ENCODE data around the gene RHBDD1.

The RHBDD1 gene

DNA sequence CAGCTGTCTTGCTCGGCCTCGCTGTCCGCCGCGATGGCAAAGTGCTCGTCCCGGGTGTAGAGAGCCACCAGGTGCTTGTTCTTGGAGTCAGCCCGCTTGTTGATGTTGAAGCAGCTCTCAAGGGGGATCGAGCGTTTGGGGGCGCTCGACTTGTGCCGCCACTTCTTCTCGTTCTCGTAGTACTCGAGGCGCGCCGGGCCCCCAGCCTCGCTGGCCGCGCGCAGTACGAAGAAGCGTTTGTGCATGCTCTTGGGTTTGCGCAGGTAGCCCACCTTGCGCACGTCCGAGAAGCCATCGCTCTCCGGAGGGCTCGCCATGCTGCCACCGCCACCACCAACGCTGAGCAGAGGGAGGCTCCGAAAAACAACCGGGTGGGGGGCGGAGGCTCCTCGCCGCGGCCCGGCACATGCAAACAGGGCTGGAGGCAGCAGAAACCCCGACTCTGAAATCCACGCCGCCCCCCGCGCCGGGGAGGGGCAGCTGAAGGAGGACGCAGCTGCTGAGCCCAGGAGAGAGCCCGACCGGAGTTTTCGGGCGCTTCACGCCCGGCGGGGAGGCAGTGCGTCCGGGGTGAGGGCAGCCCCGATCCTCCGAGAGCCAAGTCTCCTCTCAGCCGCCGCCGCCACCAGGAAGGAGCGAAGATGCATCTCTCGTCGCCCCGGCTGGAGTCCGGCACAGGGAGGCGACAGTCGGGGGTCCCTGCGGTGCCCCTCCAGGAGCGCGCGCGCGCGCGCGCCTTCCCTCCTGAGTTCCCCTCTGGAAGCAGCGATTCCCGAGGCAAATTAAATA is 37.2 kb upstream of the RHBDD1 start:
- DNase-seq (ENCODE audit: low read depth, low spot score): no peak
- ChIA-PET CTCF (interaction anchor here (0.8 to 9.6 kb wide), 10 partner anchors 20 to 1129 kb away, joined by 3 to 117 read pairs (median 3); no protein-coding TSS in a partner anchor), POLR2A (interaction anchor here (0.8 to 1.8 kb wide), 3 partner anchors 146 to 613 kb away, joined by 3 to 4 read pairs (median 3); no protein-coding TSS in a partner anchor)
- H3K4me3 ChIP-seq (ENCODE audit: low read depth, low read length): peak overlapping the region; percentile 83
- TF ChIP-seq CTCF (IDR thresholded peaks at IDR 0.05; ENCODE audit: insufficient read depth, low read length, missing control alignments): peak; percentile 28

DNA sequence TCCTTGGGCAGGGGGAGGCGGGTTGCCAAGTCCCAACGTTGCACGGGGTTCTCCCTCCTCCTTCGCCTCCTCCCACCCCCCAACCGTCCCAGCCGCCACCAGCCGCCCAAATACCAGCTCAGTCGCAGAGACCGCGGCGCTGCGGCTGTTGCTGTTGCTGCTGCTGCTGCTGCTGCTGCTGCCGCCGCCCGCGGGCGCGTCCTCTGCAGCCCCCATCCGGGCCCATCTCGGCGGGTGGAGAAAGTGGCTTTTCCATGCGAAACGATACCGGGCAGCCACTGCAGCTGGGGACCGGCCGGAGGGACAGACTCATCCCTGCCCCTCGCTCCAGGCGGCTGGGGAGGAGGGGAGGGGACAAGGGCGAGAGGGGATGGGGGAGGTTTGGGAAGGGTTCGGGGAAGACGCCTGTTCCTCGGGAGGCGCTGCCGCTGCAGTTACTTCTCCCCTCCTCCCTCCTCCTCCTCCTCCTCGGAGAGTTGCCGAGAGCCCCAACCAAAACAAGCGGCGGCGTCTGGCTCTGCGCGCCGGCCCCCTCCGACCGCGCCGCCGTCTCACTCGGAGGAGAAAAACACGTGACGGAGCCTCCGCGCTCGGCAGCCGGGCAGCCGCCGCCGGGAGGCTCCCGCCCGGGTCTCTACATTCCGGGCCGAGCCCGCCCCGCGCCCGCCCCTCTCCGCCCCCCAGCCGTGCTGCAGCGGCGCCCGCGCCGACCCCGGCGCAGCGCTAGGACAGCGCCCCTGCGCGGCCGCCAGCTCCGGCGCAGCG is 36.5 kb upstream of the RHBDD1 start, which contains the start of gene IRS1:
Gene IRS1 (minus strand): TSS at position 610 of the 765 bp plus-strand sequence. CDS start 1,082 bp downstream, outside the sequence.
- peak; percentile 33 for TF ChIP-seq CTCF (IDR thresholded peaks at IDR 0.05; ENCODE audit: insufficient read depth, low read length, missing control alignments)
- DNase-seq (ENCODE audit: low read depth, low spot score): no peak
- H3K4me3 ChIP-seq (ENCODE audit: low read depth, low read length): peak within 1 kb of the TSS; percentile 83
- ChIA-PET CTCF (interaction anchor here (0.8 to 9.6 kb wide), 27 partner anchors 10 to 1688 kb away, joined by 3 to 117 read pairs (median 3); no protein-coding TSS in a partner anchor), POLR2A (interaction anchor here (0.6 to 1.8 kb wide), 5 partner anchors 147 to 722 kb away, joined by 3 to 5 read pairs (median 3); no protein-coding TSS in a partner anchor)

GRCh38 chr2:226799976-226800940 is 35.6 kb upstream of the RHBDD1 start:
- DNase-seq (ENCODE audit: low read depth, low spot score): no peak
- CTCF ChIA-PET: interaction anchor here (0.7 to 9.6 kb wide), 37 partner anchors 10 to 1689 kb away, joined by 3 to 117 read pairs (median 3); no protein-coding TSS in a partner anchor
- peak overlapping the region; percentile 83 for H3K4me3 ChIP-seq (ENCODE audit: low read depth, low read length)
- TF ChIP-seq CTCF (IDR thresholded peaks at IDR 0.05; ENCODE audit: insufficient read depth, low read length, missing control alignments): no peak
- POLR2A ChIA-PET: interaction anchor here (1.0 to 1.8 kb wide), 2 partner anchors 148 to 178 kb away, joined by 4 to 5 read pairs; no protein-coding TSS in a partner anchor

DNA sequence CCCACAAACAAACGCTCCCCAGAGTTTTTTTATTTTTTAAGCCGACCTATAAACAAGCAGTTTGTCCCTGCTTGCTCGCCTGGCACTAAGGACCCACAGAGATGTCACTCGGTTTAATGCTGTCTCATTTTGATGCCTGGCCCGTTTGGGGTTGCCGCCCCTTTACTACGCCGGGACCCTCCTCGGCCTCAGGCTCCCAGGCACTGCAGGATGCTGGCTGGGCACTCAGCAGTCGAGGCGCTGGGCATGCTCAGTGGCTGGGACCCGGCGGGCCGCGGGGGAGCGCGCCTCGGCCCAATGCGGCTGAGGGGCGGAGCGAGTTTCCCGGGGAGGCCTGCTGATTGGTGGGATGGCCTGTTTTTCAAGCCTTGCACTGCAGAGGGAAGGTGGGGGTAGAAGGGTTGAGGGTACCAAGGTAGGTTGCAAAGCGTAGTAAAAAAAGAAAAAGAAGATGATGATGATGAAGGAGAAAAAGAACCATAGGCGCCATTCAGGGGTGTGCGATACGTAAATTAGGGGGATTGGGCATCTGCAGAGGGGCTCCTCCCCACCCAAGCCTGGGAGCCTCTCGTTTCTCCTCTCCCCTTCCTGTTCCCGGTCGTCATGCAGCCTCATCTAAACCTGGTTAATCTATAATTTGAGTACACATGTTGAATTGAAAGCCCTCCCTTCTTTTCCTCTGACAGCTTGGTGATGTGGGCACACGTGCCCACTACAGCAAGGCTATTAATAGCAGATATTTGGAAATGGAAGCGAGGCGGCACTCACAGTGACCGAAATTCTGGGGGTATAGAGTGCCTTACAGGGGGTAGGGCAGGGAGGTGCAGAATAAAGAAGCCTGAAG is 34.7 kb upstream of the RHBDD1 start:
- ChIA-PET POLR2A (no interaction called here), CTCF (interaction anchor here (0.8 to 9.6 kb wide), 41 partner anchors 9 to 1138 kb away, joined by 3 to 117 read pairs (median 5); no protein-coding TSS in a partner anchor)
- no peak for TF ChIP-seq CTCF (IDR thresholded peaks at IDR 0.05; ENCODE audit: insufficient read depth, low read length, missing control alignments)
- no peak for DNase-seq (ENCODE audit: low read depth, low spot score)
- peak overlapping the region; percentile 32 for H3K4me3 ChIP-seq (ENCODE audit: low read depth, low read length)

DNA sequence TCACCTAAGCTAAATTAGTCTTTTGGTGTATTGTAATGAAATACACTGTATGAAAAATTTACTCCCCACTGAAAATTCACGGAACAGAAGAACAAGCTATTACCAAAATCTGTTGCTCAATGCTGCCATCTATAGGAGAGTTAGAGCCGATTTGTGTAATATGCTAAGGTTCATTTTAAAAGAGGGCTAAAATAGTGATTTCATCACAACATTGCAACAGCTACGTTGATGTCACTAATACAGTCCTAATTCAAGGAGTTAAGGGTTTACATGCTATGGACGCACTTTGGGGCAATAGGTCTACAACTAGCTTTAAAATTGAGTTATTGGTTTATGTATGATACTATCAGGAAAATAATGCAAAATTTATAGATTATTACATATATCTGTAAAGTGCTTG is 33.3 kb upstream of the RHBDD1 start:
- peak; percentile 58 for TF ChIP-seq CTCF (IDR thresholded peaks at IDR 0.05; ENCODE audit: insufficient read depth, low read length, missing control alignments)
- POLR2A ChIA-PET: interaction anchor here (1.0 kb wide), 1 partner anchor 375 kb away, joined by 3 read pairs; no protein-coding TSS in a partner anchor
- peak; percentile 54 for DNase-seq (ENCODE audit: low read depth, low spot score)
- no peak overlapping the region for H3K4me3 ChIP-seq (ENCODE audit: low read depth, low read length)
- CTCF ChIA-PET: interaction anchor here (0.5 to 9.6 kb wide), 64 partner anchors 8 to 1141 kb away, joined by 3 to 117 read pairs (median 5); partner anchors contain the start of gene RHBDD1
